Pons (tissue), 1 donor: ENCODE results near the gene PTPRD.

Experiments used
- DNase-seq: peaks from one replicate; pipeline ENCODE4 v3.0.0-alpha.2; 2016; ENCODE audit warnings: low spot score

Gene PTPRD

DNA sequence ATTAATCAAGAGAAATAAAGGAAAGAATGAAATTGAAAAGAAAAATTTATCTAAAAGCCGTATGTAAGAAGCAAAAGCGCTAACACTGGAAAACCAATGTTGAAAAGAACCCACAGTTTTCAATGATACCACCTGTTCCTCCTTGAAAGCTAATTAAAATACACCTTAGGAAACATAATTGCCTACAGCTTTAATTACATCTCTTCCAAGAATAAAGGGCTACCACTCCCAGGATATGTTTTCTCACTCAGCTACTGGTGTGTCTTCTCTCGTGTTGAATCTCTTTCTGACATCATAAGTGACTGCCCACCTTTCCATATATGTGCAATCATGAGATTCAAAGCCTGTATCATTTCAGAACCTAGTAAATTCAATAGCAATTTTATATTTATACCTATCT is 1932.6 kb downstream of the PTPRD start:
- DNase-seq, result no peak

DNA sequence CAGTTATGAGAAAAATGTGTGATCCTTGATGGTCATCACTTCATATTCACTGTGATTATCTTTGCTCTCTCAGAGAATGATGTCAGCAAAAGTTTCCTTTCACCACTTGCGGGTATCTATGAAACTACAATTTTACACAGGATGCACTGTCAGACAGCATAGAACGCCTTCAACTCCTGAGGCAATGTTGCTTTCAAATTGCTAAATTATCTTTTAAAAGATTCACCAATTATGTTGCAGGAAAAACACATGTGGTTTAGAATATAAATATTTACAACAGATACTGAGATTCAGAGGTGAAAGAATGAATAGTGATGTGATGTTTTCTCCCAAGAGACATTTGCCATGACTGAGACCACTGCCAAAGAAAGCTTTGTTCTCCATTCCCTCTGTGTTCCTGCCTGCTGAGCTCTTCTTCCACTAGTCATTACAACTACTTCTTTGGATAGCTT is 1933.4 kb downstream of the PTPRD start:
- DNase-seq, result peak; percentile 93

DNA sequence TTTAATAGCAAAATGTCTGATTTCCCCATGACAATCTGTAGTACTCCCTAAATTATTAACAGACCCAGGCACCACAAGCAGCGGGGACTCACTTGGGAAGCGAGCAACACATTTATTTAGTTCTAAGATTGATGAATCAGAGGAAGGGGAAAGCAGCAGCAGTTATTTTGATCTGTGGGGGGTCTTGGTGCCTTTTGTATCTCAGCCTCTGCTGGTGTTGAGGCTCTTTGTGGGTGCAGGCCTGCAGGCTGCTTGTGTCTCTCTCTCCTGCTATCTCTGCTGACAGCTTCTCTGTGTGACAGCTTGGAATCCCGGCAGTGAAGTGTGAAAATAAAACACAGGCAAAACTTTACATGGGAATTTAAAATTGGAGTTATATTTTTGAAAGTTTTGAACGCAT is 1935.1 kb downstream of the PTPRD start:
- no peak for DNase-seq

DNA sequence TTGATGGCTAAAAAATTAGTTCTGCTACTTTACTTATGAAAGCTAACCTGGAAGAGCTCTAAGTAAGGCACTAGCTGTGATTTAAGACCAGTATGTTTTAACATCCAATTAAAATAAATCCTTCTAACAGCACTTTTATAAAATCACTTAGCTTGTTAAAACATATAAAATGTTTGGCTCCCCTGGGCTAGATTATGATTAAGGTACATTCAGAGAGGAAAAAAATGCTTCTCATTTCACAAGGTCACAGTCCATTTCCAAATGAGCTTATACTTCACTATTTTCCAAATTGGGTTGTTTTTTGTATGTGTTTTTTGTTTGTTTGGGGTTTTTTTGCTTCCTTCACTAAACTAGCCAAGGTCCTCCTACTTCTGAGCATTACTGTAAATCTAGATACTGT is 1938.3 kb downstream of the PTPRD start:
- no peak for DNase-seq

DNA sequence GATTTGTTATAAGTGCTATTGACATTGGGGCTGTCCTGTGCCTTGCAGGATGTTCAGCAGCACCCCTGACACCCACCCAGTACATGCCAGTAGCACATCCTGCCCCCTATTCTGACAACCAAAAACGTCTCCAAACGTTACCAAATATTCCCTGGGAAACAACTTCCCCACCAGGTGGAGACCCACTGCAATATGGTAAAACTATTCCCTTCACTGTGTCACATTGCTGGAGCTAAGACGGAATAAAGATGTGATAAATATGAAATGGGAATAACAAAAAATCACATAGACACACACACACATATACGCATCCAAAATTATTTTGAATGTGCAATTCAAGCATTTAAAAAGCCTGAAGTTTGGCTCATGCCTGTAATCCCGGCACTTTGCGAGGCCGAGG is 1939.0 kb downstream of the PTPRD start:
- no peak for DNase-seq

DNA sequence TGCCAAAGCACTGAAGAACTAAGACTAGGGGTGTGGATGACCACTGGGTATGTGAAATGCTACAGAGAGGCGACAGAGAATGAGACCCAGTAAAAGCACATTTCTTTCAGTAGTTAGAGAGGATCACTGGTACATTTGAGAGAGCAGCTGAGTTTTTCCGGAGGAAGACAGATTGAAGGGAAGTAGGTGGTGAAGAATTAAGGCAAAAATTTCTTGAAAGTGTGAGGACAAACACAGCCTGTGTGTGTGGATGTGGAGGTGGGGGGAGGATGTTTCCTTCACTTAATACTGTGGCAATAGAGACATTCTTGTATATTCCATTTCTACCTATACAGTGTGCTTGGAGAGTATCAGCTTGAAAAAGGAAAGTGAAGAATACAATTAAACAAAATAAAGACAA is 1942.1 kb downstream of the PTPRD start:
- no peak for DNase-seq

DNA sequence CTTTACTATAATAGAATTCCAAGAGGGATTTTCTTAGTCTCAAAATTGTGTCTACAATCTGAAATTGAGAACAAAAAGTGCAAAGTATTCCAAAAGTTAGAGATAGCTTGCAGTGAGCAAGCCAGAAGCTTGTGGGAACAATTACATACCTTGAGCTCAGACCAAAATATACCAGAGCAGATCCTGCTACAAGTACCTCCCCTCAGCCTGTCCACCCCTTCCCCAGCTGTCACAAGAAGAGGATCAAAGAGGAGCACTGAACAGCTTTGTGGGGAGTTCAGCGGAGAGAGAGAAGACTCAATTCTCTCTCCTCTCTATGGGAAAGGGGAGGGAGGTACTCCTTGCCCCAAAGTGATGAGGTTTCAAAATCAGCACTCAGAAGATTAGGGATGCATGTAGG is 1944.1 kb downstream of the PTPRD start:
- DNase-seq, result no peak

DNA sequence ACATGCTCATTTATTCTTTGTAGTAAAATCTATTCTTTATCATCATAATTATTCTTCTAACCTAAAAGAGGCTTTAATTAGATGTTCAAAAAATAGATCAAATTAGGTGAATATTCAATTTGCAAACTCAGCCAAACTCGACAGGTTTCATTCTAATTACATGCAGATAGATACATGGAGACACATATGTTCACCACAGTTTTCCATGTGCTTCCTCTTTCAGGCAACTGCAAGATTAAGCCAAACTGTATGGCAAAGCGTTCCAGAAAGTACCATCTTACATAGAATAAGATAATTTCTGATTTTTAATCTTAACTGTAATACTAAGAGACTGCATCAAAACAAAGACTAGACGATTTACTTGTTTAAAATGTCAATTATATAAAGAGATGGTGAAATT is 1944.6 kb downstream of the PTPRD start:
- DNase-seq, result no peak

DNA sequence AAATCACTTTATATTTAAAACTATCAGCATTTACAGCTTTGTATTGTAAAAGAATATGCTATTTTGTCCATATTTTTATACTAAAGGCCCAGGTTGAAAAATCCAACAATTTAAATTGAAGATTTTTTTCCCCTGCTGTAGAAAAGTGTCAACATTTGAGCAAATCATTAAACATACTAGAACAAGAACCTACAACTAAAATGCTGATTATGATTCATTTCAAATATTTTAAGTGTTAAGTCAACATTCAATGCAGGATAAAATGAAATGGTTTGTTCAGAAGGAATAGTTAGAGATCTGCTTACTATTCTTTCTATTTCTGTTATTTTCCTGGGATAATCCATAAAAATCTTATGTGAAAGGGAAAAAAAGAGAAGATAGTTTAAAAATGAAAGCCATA is 1946.7 kb downstream of the PTPRD start:
- no peak for DNase-seq

DNA sequence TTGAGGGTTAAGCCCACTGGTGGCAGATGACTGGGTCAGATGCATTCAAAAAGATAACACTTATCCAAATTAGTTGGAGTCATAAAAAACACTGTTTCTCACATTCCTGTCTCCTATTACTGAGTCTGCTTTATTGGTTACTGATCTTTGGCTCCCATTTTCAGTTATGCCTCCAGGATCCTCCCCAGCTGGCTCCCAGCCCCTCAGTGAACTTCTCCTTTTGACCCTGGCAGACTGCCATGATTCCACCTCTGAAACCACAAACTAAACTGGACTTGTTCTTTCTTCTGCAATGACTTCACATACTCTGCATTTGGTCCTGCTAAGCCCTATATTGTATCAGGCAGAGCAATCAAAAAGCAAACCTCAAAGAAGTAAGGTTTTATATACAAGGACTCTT is 1952.4 kb downstream of the PTPRD start:
- DNase-seq, result peak; percentile 72

DNA sequence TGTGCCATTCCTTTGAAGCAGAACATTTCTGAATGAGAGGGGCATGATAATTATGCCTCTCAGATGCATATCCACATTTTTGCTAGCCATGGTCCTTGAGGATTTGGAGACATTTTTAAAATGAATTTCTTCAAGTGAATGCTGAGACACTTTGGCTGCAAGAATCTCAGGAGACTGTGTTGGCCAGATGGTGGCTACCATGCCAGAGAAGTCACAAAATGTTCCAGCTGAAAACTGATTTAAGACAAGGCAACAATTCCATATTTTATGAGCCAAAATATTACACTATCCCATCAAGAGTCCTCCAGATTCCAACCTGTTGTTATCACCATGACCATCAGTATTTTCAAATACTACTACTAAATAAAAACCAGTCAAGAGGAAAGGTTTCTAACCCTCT is 1953.7 kb downstream of the PTPRD start:
- no peak for DNase-seq

DNA sequence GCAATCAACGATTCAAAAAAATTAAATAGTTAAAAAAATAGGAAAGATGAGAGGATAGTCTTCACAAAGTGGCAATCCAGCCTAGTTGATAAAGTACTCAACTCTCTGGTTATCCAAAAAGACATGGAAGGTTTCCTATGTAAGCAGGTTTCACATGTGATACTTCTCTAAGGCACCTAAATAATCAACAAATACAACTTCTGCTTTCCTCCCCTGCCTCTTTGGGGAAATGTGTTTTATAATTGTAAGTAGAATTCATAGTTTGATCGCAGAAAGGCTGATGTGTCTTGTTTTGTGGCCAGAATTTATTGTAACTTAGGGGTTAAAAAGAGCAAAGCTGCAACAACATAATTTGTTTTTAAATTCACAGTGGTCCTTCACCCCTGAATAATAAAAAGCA is 1957.7 kb downstream of the PTPRD start:
- no peak for DNase-seq

DNA sequence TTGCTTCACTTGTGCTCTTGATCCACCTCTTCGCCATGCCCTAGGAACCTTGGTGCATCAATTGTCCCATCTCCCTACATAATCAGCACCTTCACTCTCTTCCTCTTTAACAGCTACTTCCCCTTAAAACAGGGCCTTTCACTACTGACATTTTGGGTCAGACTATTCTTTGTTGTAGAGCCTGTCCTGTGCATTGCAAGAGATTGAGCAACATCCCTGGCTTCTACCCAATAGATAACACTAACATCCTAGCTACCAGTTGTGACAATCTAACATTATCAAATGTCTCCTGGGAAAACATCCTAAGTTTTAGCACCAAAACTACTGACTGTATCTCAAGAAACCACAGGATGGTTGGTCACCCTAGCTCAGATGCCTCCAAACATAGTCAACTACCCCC is 1958.9 kb downstream of the PTPRD start:
- DNase-seq, result no peak

DNA sequence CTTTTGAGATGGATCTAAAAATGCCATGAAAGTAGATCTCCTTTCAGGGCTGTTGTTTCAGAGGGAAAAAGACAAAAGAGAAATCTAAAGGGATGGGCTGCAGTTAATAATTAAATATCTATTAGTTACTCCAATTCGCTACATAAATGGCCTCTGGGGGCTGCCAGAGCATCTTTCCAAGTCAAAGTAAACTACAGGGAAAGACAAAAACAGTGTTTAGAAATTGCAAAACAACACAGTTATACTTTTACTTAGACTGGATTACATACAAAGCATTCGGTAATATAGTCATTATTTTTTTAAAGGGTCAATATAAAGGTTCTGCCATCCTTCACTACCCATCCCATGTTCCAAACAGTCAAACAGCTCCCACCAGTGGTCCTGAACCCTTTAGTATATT is 1959.7 kb downstream of the PTPRD start:
- no peak for DNase-seq

DNA sequence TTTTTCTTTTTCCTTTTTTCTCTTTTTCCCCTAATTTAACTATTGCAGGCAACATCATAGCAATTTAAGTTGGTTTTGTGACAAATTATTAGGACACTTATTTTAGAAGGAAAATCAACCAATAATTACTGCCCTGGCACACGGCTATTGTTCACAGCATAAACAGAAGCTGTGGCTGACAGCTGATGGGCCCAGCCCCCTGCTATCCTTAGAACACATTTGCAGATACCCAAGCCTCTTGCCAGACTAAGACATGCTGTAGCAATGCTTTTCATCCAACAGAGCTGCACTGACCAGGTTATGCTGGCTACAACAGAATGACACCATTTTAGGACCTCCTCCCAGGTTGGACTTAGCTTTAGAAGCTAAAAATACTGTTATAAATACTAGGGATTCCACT is 1960.5 kb downstream of the PTPRD start:
- no peak for DNase-seq

DNA sequence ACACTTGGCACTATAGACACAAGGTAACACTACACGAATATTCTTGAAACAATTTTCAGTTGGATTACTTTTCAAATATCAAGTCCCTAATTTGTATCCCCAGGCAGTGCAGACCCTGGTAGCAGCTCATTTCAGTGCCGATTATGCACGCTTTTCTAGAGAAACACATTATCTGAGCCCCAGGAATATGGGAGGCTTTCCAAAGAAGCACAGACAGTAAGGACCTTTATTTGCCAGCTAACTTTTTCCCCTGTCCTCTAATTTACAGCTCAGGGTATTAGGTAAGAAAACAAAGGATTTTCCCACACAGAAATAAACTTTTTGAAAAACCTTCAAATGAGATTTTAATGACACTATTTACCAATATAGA is 1961.0 kb downstream of the PTPRD start:
- DNase-seq, result peak; percentile 70

DNA sequence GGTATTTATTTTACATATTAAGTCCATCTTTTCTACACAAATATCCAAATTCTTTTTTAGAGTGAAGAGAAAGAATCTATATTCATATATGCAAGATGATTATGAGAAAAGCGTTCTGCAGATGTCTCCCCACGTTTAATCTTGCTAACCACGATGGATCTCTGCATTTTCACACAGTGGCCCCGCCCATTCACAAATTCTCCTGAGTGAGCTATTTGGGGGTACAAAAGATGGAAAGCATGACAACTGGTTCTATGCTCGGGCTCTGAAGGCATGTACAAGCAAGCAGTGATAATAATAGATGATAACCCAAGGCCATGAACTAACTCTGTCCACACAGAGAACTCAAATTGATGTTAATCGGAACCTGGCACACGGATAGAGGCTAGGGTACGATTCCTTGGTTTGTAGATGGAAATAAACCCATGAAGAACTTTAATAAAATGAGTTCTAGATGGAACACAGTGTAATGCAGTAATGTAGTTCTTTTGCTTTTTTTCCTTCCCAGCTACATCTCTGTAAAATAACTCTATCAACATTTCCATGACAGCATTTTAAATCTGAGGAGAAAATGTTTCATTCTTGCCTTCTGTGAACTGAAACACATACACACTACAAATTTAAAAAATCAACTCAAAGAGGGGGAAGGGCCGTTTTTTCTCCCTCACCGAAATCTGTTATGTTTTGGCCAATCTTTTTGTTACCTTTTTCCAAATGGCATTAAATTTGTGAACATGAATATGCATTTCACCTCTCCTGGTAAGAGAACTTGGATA is 1961.5 kb downstream of the PTPRD start:
- DNase-seq, result no peak

DNA sequence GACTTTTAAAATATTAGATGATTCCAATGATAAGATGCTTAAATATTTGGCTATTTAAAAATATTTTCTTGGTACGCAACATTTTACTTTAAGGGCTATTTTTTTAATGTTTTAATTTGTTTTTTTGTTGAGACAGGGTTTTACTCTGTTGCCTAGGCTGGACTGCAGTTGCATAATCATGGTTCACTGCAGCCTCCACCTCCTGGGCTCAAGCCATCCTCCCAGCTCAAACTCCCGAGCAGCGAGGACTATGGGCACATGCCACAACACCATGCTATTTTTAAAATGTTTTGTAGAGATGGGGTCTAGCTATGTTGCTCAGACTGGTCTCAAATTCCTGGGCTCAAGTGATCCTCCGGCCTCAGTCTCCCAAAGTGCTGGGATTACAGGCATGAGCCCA is 1963.0 kb downstream of the PTPRD start:
- no peak for DNase-seq

DNA sequence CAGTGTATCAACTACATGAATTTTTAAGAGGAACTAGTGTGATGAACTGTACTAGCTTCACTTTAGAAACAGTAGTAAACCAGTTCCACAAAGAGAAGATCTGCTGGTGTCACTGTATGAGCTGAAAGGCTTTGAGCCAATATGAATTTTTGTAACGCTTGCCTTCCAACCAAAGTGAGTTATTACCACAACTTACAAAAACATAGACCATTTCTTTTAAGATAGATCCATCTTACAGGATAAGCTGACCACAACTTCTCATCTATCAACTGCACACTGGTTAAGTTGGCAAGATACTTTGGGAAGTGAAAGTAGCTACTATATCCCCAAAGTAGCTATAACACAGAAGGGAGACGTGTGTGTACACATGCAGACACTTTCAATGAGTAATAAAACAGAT is 1963.6 kb downstream of the PTPRD start:
- DNase-seq, result peak; percentile 59

DNA sequence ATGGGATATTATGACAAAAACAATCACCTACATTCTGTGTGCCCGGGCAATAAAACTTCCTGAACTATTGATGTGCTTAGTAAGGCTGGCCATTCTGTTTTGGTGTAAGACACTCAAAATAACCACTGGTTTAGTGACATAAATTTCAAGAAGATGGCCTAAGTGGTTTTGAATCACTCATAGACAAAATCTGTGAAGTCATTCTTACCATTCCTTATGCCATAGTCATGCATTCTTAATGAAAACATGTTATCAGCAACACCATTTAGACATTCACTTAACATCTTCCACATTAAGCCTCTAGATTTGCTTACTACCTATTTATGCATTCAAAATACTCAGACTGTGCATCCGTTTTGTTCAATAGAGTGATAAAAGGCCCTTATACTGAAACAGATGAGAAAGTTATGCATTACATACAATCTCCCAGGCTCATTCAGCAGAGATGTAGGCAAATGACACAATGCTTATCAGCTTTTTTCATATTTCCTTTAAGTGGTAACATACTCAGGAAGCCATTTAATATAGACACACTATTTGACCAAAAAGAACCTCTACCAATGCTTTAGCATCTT is 1964.4 kb downstream of the PTPRD start:
- no peak for DNase-seq

DNA sequence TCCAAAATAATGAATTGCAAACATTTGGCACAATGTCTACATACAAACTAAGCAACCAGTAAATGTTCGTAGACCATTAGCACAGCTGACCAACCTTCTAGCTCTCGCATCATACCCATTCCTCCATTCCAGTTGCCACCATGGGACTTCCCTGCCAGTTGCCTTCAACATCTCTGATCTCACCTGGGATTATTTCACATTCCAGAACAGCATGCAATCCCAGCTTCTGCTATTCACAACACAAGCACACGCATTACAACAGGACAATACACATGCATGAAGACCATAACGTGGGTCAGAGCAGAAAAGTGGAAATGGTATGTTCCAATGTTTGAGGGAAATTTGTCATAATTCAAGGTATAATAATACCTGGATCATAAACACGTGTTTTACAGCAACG is 1965.0 kb downstream of the PTPRD start:
- no peak for DNase-seq

DNA sequence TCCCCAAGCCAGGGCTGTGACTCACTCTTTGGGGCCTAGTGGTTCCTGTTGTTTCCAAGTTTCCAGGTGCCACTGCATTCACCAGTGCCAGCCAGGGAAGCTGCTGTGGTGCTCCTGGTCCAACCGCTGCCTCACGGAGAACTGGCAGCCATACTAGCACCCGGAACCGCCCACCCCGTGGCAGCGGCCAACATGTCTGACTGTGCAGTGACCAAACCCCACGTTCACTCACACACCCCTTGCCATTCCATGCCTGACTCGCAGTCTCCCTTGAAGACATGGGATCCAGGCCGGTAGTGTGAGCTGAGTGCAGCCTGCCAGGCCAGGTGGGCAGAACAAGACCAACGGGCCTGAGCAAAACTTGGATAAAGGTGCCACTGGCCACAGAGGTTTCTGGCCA is 1968.2 kb downstream of the PTPRD start:
- no peak for DNase-seq

DNA sequence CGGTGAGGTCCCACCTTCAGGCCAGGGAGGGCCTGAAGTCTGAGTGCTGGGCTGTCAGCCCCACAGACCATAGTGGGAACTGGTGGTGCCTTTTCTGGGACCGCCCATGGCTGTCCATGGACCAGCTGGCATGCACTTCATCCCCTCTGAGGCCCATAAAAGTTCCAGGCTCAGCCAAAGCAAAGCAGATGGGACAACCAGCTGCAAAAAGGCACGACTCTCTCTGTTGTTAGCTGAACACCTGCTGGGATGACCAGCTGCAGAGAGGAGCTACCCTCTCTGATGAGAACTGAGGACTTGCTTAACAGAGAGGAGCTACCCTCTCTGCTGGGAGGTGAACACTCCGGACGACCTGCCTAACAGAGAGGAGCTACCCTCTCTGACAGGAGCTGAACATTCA is 1968.9 kb downstream of the PTPRD start:
- no peak for DNase-seq

DNA sequence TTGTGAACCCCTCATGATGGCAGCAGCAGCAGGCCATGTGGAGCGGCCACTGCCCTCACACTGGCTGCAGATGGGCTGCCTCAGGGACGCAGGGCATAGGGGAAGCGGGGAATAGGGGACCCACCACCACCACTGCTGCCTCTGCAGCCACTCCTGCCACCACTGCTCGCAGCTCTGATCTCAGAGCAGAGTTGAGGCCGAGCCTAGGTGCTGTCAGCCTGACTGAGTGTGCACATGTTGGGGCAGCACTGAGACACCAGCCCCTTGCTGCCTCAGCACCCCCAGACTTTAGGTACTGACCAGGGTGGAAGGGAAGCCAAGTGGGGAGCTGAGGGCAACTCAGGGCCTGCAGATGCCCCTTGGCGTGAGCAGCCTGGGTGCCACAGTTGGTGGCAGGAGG is 1969.3 kb downstream of the PTPRD start:
- no peak for DNase-seq
